Stimulated activated CD8-positive, alpha-beta memory T cell treated with anti-CD3 and anti-CD28 coated beads, Interleukin-15, amount 100 ng/mL, for 24 hours (primary cell): ENCODE measurements around the gene NEURL1.
"Not testable (repeated sequence)": the region's sequence is repeated elsewhere in the genome, so short reads cannot be mapped to it uniquely, and the experiment has no call there.

Source experiments
- DNase-seq: peaks from one replicate; pipeline ENCODE4 v3.0.0-alpha.2; 2020; ENCODE audit warnings: low read depth

NEURL1 gene

DNA sequence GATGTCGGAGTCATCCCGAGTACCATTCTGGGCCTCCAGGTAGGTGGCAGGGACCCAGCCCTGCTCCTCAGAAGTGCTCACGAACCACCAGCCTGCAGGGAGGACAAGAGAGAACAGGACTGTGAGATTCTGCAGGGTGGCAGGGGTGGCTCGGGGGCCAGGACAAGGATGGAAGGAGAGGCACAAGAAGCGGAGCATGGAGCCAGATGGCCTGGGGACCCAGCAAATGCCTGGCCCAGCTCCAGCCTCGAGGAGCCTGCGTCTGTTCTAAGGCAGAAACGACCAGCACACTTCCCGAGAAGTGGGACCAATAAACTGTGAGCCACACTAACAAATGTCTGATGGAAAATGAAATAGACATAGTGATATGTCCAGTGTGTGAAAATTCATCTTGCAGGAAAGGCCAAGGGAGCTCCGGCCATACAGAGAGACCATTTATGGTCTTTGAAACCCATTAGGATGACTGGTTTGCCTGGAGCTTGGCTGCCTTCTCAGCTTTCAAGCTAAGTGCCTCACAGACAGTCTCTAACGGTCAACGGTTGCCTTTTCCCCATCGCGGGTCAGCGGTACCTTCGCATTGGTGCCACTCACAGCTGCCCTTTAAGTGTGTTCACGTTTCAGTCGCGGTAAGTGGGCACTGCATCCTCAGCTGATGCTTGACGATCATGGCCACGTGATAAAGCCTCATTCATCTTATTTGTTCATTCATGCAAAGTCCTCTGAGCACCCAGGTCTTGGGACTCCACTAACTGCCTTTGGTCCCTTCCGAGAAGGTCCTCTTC, 133.8 kb downstream of the NEURL1 start:
- DNase-seq, result no peak

DNA sequence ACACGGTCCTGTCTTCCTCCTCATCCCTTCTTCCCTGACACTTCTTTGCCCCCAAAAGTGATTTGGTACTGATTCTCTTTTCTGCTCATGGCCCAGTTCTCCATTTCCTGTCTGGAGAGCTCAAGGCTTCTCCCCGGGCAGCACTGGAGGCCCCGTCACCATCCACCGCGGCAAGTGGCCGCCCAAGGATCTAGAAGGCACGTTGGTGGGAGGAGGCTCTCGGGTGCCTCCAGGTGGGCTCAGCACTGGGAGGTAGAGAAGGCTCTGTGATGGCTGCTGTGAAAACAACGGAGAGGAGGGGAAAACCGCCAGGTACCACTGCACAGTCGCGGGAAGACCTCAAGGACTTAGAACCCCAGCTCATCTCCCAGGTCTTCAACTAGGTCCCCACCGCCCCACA, 134.4 kb downstream of the NEURL1 start:
- no peak for DNase-seq

DNA sequence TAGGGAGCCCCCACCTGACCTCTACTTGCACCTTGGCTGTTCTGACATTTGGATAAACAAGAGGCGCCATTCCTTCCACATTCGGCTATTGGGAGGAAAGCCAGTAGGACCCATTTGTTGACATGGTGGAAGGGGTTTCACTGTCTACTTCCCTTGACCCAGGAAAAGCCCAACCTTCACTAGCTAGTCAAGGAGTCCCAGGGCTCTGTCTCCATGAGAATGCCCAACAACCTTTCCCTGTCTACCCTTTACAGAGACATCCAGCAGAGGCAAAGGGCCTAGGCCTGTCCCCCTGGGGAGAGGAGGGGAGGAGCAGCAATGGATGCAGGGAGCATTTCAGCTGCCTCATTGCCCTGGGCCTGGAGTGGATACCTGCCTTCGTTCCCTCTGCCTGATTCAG, 136.1 kb downstream of the NEURL1 start:
- no peak for DNase-seq

DNA sequence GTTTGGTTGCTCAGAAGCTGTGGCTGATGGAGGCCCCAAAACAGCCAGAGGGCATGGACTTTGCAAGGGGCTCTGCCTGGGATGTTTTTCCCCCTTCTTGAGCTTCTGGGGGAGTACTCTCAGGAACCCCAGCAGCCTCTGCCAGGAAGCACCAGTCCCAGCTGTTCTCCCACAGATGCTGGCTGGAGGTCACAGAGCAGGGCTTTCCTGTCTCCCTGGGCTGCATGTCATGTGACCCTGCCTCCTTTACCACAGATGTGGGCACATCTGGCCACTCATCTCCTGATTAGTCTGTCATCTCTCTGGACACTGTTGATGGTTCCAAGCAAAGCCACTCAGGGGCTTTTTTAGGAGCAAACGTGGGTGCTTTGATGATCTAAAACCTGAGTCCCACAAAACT, 136.7 kb downstream of the NEURL1 start:
- DNase-seq, result no peak

GRCh38 chr10:103632247-103632642, 138.7 kb downstream of the NEURL1 start:
- DNase-seq, result no peak

- not testable (repeated sequence) for DNase-seq
Observed at GRCh38 chr10:103632871-103633270, 139.4 kb downstream of the NEURL1 start.

DNA sequence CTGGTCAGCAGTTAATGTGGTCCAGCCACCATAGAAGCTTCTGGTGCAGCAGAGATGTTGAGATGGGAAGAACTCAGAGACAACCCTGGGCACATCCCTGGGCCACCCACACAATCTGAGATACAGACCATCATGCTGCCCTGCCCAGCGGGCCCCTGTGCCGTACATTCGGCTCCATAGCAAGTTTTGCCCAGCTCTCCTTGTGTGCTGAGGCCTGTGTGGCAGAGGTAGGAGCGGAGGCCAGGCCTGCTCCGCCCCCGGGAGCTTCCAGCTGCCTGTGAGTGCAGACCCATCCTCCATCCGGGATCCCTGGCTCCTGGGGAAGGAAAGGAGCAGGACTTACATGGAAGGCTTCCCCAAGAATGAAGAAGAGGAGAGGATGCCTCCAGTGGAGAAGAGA, 140.3 kb downstream of the NEURL1 start:
- no peak for DNase-seq

DNA sequence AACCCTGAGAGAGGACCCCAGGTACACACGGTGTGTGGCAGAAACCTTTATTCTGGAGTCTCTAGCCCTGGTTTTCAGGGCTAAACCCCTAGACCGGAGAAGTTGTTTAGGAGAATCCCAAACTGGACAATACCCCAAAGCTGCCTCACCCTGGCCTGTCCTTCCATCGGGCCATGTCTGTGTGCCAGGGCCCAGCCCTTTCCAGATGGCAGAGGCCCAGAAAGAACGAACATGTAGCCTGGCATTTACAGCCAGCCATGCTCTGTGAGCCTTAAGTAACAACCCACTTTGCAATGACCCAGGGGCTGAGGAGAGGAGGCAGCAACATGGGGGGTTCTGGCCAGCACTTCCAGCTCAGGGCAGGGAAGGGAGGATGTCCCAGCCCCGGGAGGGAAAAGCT, 142.1 kb downstream of the NEURL1 start:
- DNase-seq, result no peak

GRCh38 chr10:103636492-103636891, 143.0 kb downstream of the NEURL1 start:
- DNase-seq, result no peak

- no peak for DNase-seq
Observed at GRCh38 chr10:103637011-103637410, 143.5 kb downstream of the NEURL1 start.

GRCh38 chr10:103637927-103638557, 144.5 kb downstream of the NEURL1 start:
- DNase-seq, result no peak

DNA sequence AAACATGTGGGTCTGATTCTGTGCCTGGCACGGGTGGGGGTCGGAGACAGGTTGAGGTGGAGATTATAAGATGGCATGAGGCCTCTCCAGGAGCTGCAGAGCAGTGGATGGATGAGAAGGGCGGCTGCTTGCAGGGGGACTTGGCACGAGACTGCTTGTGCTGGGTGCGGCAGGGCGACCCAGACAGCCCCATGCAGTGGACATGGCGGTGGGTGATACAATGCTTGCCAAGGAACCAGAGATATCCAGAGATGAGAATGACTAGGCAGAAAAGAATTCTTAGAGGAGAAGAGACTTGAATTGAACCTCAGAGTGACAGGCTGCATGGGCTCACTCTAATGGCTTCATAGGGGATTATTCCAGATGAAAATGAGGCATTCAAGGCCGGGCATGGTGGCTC, 145.4 kb downstream of the NEURL1 start:
- DNase-seq, result no peak

- DNase-seq, result no peak
Observed at GRCh38 chr10:103640436-103641181, 147.1 kb downstream of the NEURL1 start.

- no peak for DNase-seq
Observed at GRCh38 chr10:103641326-103641725, 147.8 kb downstream of the NEURL1 start.
